OCI-LY3 (cell line): ENCODE results near the gene WDR70.

Source experiments
- CTCF ChIP-seq: fragments of 200-600, 300-600 bp; sonication (generic); IDR thresholded peaks from 2 replicates; pipeline ENCODE4 v1.5.1; 2014; ENCODE audit warnings: antibody characterized with exemption, low read length, low read depth
- EZH2phosphoT487 ChIP-seq: fragments of 200-600 bp; shearing (Covaris generic); IDR thresholded peaks from 2 replicates; pipeline ENCODE4 v1.6.1; 2018; ENCODE audit warnings: antibody characterized with exemption, mixed run types, low read depth

- TF ChIP-seq CTCF: no peak
- no peak for TF ChIP-seq EZH2phosphoT487
Measured at GRCh38 chr5:37668524-37669047, 289.5 kb downstream of the WDR70 start.
